UCSD-AML1 (cell line): ENCODE measurements around the gene ARHGDIB.

ENCODE experiments used
- DNase-seq: peaks from one replicate; lab custom pipeline; 2025; ENCODE audit not compliant: unreplicated experiment; lab: John Stamatoyannopoulos, UW

ARHGDIB gene

DNA sequence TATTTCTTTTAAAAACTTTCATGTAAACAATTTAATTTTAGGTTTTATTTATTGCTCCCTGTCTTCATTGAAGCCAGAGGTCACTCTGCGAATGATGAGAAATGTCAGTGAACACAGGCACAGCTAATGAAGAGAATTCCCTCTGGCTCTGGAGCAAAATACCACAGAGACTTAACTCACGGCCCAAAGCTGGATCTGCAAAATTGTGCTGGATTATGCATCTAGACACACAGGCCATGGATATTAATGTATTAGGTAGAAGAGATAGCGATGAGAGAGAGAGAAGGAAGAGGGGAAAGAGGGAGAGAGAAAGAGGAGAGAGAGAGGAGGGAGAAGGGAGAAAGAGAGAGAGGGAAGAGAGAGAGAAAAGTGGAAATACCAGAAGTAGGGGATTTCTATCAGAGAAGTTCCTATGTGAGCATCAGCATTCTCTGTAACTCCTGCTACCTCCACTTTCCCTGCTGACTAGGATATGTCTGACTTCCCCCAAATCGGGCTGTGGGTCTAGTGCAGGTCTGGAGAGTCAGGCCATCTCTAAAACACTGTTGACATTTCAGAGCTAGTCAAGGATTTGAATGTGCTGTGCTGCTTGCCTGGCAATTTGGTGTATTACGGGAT is 3.7 kb downstream of the ARHGDIB start:
- no peak for DNase-seq

DNA sequence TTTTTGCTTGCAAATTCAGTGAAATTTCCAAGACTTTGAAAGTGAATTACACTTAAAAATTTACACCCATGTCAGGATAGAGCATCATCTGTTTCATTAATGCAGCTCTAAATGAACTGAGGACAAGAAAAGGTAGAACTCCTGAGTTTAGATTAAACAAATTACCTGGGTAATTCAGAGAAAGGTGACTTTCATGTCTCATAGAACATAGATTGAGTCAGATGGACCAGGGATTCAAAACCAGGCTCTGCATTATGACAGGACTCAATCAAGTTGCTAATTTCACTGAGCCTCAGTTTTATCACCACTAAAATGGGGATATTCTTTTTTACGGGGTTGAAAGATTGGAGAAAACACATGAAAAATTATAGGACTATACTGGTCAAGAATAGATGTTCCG is 4.5 kb downstream of the ARHGDIB start:
- DNase-seq = no peak

GRCh38 chr12:14956024-14956891 is 5.1 kb downstream of the ARHGDIB start:
- no peak for DNase-seq

- no peak for DNase-seq
Measured at GRCh38 chr12:14954269-14954668, 7.1 kb downstream of the ARHGDIB start.

GRCh38 chr12:14953752-14954151 is 7.6 kb downstream of the ARHGDIB start:
- DNase-seq = no peak

GRCh38 chr12:14952299-14952921 is 9.0 kb downstream of the ARHGDIB start:
- no peak for DNase-seq

DNA sequence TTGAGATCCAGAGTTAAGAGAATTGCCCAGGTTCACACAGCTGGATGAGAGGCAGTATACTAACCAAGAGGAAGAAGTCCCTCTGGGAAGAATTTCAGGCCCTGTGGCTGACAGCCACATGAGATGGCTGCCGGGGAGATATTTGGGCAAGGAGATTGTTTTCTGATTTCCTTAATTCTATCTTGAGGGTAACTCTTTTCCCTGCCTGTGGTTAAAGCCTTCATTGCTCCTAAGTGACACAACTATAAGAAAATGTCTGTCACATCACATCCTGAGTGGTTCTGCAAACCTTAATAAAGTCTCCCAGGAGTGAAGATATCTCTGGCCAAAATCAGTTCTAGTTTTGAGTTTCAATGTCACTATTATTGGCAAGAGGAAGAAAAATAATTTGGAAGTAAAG is 9.6 kb downstream of the ARHGDIB start:
- DNase-seq = no peak

DNA sequence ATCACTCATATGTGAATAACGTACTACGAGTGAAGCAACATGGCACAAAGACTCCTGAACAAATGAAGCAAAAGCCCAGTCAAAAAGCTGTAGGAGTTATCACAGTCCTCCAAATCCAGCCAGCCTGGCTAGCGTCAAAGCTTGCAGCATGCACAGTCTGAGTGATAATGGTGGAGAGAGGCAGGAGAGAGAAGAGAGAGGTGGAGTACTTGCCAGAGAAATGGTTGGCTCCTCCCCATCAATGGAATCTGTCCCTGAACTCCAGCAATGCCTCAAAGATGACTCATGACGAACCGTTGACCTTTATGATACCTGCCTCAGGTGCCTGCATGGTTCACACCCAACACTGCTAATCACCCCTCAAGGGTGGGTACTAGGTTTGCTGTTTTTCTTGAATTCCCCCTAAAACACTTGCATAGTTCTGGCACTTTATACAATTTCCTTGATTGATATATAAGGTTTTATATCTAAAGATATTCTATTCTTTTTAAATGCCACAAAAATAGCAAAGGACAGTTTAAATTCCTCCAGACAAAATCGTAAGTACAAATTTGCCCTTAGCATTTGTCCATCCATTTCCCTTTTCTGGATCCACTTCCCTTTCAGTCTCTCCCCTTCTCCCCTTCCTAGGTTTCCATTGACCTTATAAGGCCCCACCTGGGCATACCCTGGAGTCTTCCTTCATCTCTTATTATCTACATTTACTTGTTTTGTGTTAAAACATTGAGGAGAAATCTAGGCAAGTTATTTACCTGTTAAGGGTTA is 10.2 kb downstream of the ARHGDIB start:
- DNase-seq = no peak

DNA sequence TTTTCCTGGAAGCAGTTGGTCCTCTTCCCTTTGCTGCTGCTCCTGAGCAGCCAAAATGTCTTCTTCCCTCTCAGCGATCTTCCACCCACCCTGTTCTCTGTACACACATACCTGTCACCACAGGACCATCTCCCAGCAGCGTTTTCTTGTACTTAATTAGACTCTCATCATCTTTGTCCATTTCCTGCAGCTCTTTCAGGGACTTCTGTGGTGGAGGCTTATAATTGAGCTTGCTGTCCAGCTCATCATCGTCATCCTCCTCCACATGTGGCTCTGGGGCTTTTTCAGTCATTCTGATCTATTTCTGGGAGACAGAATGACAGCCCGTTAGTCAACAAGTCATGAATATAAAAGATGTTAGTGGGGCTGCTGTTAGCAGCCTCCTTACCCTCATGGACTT is 11.0 kb downstream of the ARHGDIB start:
- DNase-seq = no peak

- DNase-seq = no peak
Measured at GRCh38 chr12:14949631-14950030, 11.8 kb downstream of the ARHGDIB start.

- DNase-seq = no peak
Measured at GRCh38 chr12:14948672-14949071, 12.7 kb downstream of the ARHGDIB start.

DNA sequence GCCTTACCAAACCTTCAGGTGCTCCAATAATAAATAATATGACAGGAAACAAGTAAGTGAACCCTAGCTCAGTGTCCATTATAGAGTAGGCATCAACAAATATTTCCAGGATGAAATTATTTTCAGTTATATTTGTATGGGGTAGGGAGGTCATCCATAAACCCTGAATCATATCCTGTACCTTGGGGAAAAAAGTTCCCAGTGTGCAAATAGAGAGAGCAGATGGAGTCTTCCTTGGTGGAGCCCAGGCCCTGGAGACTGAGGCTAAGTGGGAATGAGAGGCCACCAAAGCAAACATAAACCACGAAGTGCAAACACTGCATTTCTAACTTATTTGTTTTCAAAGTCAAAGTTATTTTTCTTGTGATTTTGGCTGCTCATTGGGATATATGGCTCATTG is 14.5 kb downstream of the ARHGDIB start:
- DNase-seq = no peak

DNA sequence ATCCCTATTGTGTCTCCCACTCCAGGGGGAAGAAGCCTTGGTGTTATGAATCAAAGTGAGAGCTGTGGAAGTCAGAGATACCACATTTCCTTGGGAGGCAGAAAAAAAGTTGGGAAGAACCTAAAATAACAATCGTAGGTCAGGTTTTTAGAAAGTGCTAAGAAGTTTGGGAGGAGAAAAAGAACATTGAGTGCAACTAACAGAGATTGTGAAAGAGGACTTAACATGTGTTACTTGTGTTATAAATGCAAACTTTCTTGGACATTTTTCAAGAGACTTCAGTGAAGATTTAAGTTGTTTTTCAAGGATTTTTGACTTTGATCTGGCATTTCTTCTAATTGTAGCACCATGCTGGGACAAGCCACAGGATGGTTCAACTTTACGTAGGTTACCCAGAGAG is 15.2 kb downstream of the ARHGDIB start:
- no peak for DNase-seq

- no peak for DNase-seq
Measured at GRCh38 chr12:14942196-14942931, 19.0 kb downstream of the ARHGDIB start.

DNA sequence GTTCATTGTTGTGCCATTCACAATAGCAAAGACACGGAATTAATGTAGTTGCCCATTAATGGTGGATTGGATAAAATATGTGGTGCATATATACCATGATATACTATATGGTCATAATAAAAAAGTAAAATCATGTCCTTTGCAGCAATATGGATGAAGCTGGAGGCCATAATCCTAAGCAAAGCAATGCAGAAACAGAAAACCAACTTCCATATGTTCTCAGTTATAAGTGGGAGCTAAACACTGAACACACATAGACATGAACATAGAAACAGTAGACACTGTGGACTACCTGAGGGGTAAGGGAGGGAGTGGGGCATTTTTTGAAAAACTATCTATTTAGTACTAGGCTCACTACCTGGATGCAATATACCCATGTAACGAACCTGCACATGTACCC is 20.0 kb downstream of the ARHGDIB start:
- DNase-seq = no peak

DNA sequence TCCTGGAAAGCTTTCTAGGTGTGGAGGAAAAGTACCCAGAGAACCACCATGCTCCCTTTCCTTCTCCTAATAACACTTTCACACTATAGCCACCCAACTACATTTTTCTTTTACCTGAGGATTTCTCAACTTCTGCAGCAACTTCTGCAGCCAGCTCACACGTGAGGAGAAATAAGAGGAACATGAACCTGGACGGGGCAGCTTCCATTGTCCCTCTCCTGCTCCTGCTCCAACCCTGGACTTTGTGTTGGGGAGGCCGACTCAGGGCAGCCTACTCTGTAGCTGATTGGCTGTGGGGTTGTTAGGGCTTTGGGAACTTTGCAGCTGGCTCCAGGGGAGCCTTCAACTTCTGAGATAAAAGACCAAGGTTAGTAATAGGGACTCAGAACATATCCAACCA is 23.1 kb downstream of the ARHGDIB start, which contains the start of gene ERP27:
TSS of gene ERP27 (minus strand) at position 237 of the 400 bp plus-strand sequence. CDS start at position 208, 29 bp downstream.
- no peak for DNase-seq

- DNase-seq = no peak
Measured at GRCh38 chr12:14937689-14938088, 23.7 kb downstream of the ARHGDIB start.

DNA sequence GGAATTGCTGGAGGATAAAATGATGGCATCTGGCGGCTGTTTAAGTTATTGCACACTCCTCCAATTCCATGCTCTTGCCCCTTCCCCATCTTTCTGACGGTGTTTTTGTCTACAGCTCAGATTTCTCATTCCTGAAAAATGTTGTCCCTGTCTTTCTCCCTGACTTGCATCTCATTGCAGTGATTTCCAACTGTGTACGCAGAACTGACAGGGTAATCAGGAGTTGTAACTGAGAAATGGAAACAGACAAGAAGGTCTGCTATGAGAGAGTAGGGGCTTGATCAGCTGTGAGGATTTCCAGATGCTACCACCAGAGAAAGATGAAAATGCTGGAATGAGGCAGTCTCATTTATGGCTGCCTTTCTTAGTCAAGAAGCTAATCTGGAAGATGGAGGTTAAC is 24.4 kb downstream of the ARHGDIB start:
- DNase-seq = no peak

DNA sequence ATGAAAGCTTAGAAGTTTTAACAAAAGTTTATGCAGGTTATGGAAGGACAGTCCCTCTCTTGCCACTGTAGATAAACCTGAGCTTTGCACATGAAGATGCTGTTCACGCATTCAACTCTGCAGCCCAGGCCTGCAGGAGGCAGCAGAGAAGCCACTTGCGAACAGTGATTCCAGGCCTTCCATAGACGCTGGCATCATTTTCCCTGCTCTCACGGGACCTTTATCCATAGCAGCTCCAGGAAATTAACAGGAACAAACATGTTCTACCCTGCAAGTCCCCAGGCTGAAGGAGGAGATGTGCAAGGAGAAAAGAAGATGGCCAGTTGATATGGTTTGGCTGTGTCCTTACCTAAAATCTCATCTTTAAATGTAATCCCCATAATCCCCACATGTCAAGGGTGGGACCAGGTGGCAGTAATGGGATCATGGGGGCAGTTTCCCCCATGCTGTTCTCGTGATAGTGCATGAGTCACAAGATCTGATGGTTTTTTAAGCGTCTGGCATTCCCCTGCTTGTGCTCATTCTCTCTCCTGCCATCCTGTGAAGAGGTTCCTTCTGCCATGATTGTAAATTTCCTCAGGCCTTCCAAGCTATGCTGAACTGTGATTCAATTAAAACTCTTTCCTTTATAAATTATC is 25.1 kb downstream of the ARHGDIB start:
- no peak for DNase-seq

DNA sequence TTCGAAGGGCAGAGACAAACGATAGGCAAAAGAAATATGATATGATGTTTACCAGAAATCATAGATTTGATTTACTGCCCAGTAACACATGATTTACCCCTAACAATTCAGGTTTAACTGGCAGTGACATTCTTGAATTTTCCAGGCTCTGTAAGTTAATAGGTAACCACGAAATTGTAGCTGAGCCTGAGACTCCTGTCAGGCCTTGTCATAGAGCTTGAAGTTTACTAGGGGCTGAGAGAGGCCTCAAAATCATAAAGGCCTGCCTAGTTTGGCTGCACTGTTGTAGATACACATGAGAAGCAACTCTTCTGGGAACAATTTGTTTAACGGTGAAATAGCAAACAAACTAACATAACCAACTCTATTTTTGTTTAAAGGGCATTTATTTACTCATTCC is 26.4 kb downstream of the ARHGDIB start:
- DNase-seq = no peak
